SK-N-SH (cell line): ENCODE data around the gene EGFL8.

ENCODE experiments used
- CTCF ChIP-seq: fragments of 200-600 bp; sonication (generic); IDR thresholded peaks from 2 replicates; pipeline ENCODE4 v1.6.1; 2017; ENCODE audit warnings: antibody characterized with exemption, mild to moderate bottlenecking, moderate library complexity
- EP300 ChIP-seq, 2 experiments: IDR thresholded peaks; 2 replicates each; pipeline versions ENCODE4 v1.4.0 to v1.6.1; 2012; ENCODE audit warnings: borderline replicate concordance in 1 of 2, low read depth in 1 of 2, low read length in 1 of 2
- FOSL2 ChIP-seq: IDR thresholded peaks from 2 replicates; pipeline ENCODE4 v1.4.0; 2012; ENCODE audit warnings: low read depth, mild to moderate bottlenecking, moderate library complexity, borderline replicate concordance
- MAX ChIP-seq: IDR thresholded peaks from 2 replicates; pipeline ENCODE4 v1.4.0; 2012; ENCODE audit warnings: low read depth
- MXI1 ChIP-seq: IDR thresholded peaks from 2 replicates; pipeline ENCODE4 v1.6.1; 2012; ENCODE audit warnings: mild to moderate bottlenecking, low read depth, low read length, improper control_type of control experiment
- PBX3 ChIP-seq: IDR thresholded peaks from 2 replicates; pipeline ENCODE4; 2012
- POLR2AphosphoS5 ChIP-seq: IDR thresholded peaks from 2 replicates; pipeline ENCODE4 v1.6.1; 2012; ENCODE audit warnings: low read depth, low read length
- RFX5 ChIP-seq: IDR thresholded peaks from 2 replicates; pipeline ENCODE4 v1.6.1; 2012; ENCODE audit warnings: mild to moderate bottlenecking, improper control_type of control experiment, low read length
- TCF12 ChIP-seq: IDR thresholded peaks from 2 replicates; pipeline ENCODE4 v1.4.0; 2012
- USF1 ChIP-seq: IDR thresholded peaks from 2 replicates; pipeline ENCODE4 v1.4.0; 2012; ENCODE audit warnings: low read depth, borderline replicate concordance
- YY1 ChIP-seq: IDR thresholded peaks from 2 replicates; pipeline ENCODE4 v1.4.0; 2012; ENCODE audit warnings: low read depth, mild to moderate bottlenecking
- TF ChIP-seq, protein P1 (sequence below): IDR thresholded peaks from 2 replicates; pipeline ENCODE4 v1.6.1; 2012; ENCODE audit warnings: mild to moderate bottlenecking, low read depth, low read length, moderate library complexity

- TF ChIP-seq PBX3 (no peak), CTCF (no peak), MAX (no peak), RFX5 (no peak; the same call in 1 of the 2 replicates), EP300 (IDR thresholded peaks at IDR 0.05; ENCODE audit: borderline replicate concordance in 1 of 2, low read depth in 1 of 2, low read length in 1 of 2) (no peak), TCF12 (no peak), MXI1 (no peak), USF1 (no peak), FOSL2 (no peak), YY1 (peak; percentile 79), POLR2AphosphoS5 (peak; percentile 56)
- TF ChIP-seq, protein P1, sequence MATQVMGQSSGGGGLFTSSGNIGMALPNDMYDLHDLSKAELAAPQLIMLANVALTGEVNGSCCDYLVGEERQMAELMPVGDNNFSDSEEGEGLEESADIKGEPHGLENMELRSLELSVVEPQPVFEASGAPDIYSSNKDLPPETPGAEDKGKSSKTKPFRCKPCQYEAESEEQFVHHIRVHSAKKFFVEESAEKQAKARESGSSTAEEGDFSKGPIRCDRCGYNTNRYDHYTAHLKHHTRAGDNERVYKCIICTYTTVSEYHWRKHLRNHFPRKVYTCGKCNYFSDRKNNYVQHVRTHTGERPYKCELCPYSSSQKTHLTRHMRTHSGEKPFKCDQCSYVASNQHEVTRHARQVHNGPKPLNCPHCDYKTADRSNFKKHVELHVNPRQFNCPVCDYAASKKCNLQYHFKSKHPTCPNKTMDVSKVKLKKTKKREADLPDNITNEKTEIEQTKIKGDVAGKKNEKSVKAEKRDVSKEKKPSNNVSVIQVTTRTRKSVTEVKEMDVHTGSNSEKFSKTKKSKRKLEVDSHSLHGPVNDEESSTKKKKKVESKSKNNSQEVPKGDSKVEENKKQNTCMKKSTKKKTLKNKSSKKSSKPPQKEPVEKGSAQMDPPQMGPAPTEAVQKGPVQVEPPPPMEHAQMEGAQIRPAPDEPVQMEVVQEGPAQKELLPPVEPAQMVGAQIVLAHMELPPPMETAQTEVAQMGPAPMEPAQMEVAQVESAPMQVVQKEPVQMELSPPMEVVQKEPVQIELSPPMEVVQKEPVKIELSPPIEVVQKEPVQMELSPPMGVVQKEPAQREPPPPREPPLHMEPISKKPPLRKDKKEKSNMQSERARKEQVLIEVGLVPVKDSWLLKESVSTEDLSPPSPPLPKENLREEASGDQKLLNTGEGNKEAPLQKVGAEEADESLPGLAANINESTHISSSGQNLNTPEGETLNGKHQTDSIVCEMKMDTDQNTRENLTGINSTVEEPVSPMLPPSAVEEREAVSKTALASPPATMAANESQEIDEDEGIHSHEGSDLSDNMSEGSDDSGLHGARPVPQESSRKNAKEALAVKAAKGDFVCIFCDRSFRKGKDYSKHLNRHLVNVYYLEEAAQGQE = no peak
Measured at GRCh38 chr6:32177183-32177787, 12.9 kb downstream of the EGFL8 start.
